ENCODE data around the gene PDE1C. TPM values are rescaled to one million over a fixed set of nuclear protein-coding genes. Genes with fewer than 3 reads are reported as not detected.

PDE1C gene
- total RNA-seq, 1 experiment from 2014 or later: not detected

GRCh38 chr7:31926991-31927584, 143.1 kb downstream of the PDE1C start:
- H3K36me3 ChIP-seq (ENCODE audit: insufficient read depth, low read length, poor library complexity, severe bottlenecking): no peaks in the 10 kb centered on the region
- POLR2A ChIA-PET (ENCODE audit: low non-redundant PET): no interaction called here
- TF ChIP-seq CTCF (conservative IDR thresholded peaks at IDR 0.05; ENCODE audit: low read depth, low read length): no peak
- TF ChIP-seq EZH2 (IDR thresholded peaks at IDR 0.05; ENCODE audit: borderline replicate concordance, low read depth, low read length, poor library complexity, severe bottlenecking): no peak
- no TSS peak for BruUV-seq (replicated peaks)
- CTCF ChIA-PET: no interaction called here
- DNase-seq (ENCODE audit: low spot score): no peak
- intact Hi-C loops (cut with micrococcal nuclease; ENCODE audit: unreplicated experiment): no loop called here
- no peak overlapping the region for H3K27ac ChIP-seq (ENCODE audit: low read depth, low read length, poor library complexity, severe bottlenecking)
- no peaks in the 10 kb centered on the region for H3K9me3 ChIP-seq (ENCODE audit: low read depth, low read length, poor library complexity, severe bottlenecking)
- H3K4me3 ChIP-seq (ENCODE audit: low read depth, low read length, poor library complexity, severe bottlenecking): no peak overlapping the region
- peaks cover 44% of the 10 kb centered on the region for H3K27me3 ChIP-seq (replicated peaks; ENCODE audit: insufficient read depth, low read depth, low read length, poor library complexity)
- H3K4me1 ChIP-seq (ENCODE audit: insufficient read depth, low read length, poor library complexity, severe bottlenecking): no peaks in the 10 kb centered on the region

GRCh38 chr7:31925753-31926454, 144.3 kb downstream of the PDE1C start:
- Histone ChIP-seq H3K4me3 (ENCODE audit: low read depth, low read length, poor library complexity, severe bottlenecking) (no peak overlapping the region), H3K9me3 (ENCODE audit: low read depth, low read length, poor library complexity, severe bottlenecking) (no peaks in the 10 kb centered on the region), H3K36me3 (ENCODE audit: insufficient read depth, low read length, poor library complexity, severe bottlenecking) (no peaks in the 10 kb centered on the region), H3K4me1 (ENCODE audit: insufficient read depth, low read length, poor library complexity, severe bottlenecking) (no peaks in the 10 kb centered on the region), H3K27ac (ENCODE audit: low read depth, low read length, poor library complexity, severe bottlenecking) (no peak overlapping the region), H3K27me3 (replicated peaks; ENCODE audit: insufficient read depth, low read depth, low read length, poor library complexity) (peaks cover 56% of the 10 kb centered on the region)
- ChIA-PET POLR2A (ENCODE audit: low non-redundant PET) (no interaction called here), CTCF (no interaction called here)
- TF ChIP-seq CTCF (conservative IDR thresholded peaks at IDR 0.05; ENCODE audit: low read depth, low read length): no peak
- TF ChIP-seq EZH2 (IDR thresholded peaks at IDR 0.05; ENCODE audit: borderline replicate concordance, low read depth, low read length, poor library complexity, severe bottlenecking): no peak
- BruUV-seq (replicated peaks): no TSS peak
- intact Hi-C loops (cut with micrococcal nuclease; ENCODE audit: unreplicated experiment): no loop called here
- DNase-seq (ENCODE audit: low spot score): no peak

GRCh38 chr7:31924251-31924650, 146.0 kb downstream of the PDE1C start:
- no peak for DNase-seq (ENCODE audit: low spot score)
- CTCF ChIA-PET: no interaction called here
- H3K4me3 ChIP-seq (ENCODE audit: low read depth, low read length, poor library complexity, severe bottlenecking): no peak overlapping the region
- no peak overlapping the region for H3K27ac ChIP-seq (ENCODE audit: low read depth, low read length, poor library complexity, severe bottlenecking)
- no peaks in the 10 kb centered on the region for H3K36me3 ChIP-seq (ENCODE audit: insufficient read depth, low read length, poor library complexity, severe bottlenecking)
- intact Hi-C loops (cut with micrococcal nuclease; ENCODE audit: unreplicated experiment): no loop called here
- BruUV-seq (replicated peaks): no TSS peak
- peaks cover 65% of the 10 kb centered on the region for H3K27me3 ChIP-seq (replicated peaks; ENCODE audit: insufficient read depth, low read depth, low read length, poor library complexity)
- no peaks in the 10 kb centered on the region for H3K4me1 ChIP-seq (ENCODE audit: insufficient read depth, low read length, poor library complexity, severe bottlenecking)
- TF ChIP-seq EZH2 (IDR thresholded peaks at IDR 0.05; ENCODE audit: borderline replicate concordance, low read depth, low read length, poor library complexity, severe bottlenecking) (no peak), CTCF (conservative IDR thresholded peaks at IDR 0.05; ENCODE audit: low read depth, low read length) (no peak)
- POLR2A ChIA-PET (ENCODE audit: low non-redundant PET): no interaction called here
- H3K9me3 ChIP-seq (ENCODE audit: low read depth, low read length, poor library complexity, severe bottlenecking): no peaks in the 10 kb centered on the region

Data from A673 (cell line).